Caco-2 (cell line): Measurements from ENCODE around the gene IL16. TPM values are rescaled to one million over a fixed set of nuclear protein-coding genes. Genes with fewer than 3 reads are reported as not detected.

Experiments
- BruUV-seq: library from RNA; stranded (reverse); fragments of 400-500 nt; replicated peaks from 2 replicates; lab custom pipeline; 2021; lab: Mats Ljungman, UMichigan
- CTCF ChIA-PET: fragments of 300-600 bp; sonication (Branson Sonifier 250); formaldehyde crosslinking; loops from one replicate; lab custom pipeline; 2022; ENCODE audit warnings: antibody characterized with exemption; lab: Charles Lee
- POLR2A ChIA-PET: fragments of 300-600 bp; sonication (Branson Sonifier 250); formaldehyde crosslinking; loops from one replicate; lab custom pipeline; 2022; ENCODE audit warnings: antibody characterized with exemption; lab: Charles Lee
- DNase-seq, 2 experiments: peaks; one replicate each; pipeline versions ENCODE4 v3.0.0 to v3.0.0-alpha.2; 2020 to 2022
- H3K27me3 ChIP-seq: replicated peaks from 2 replicates; pipeline ENCODE4 v1.6.0; 2011; ENCODE audit warnings: low read length; ENCODE audit not compliant: control insufficient read depth, insufficient read depth
- H3K36me3 ChIP-seq: 2 replicates; pipeline ENCODE4 v1.5.1; 2011; ENCODE audit warnings: low read length; ENCODE audit not compliant: control insufficient read depth, insufficient read depth
- H3K4me1 ChIP-seq: fragments of 250-450 bp; sonication (Bioruptor Pico); 2 replicates; pipeline ENCODE4 v1.5.1; 2020; ENCODE audit warnings: mild to moderate bottlenecking
- H3K4me3 ChIP-seq: 2 replicates; pipeline ENCODE4 v1.5.1; 2011; ENCODE audit warnings: low read depth, mild to moderate bottlenecking, control low read depth, low read length
- H3K9me3 ChIP-seq: fragments of 250-450 bp; sonication (Bioruptor Pico); 2 replicates; pipeline ENCODE4 v1.5.1; 2020; ENCODE audit warnings: mild to moderate bottlenecking, moderate library complexity
- H3K27ac Mint-ChIP-seq: one replicate; pipeline ENCODE4 v1.8.0; 2022; ENCODE audit warnings: mixed read lengths; ENCODE audit not compliant: unreplicated experiment
- H3K27me3 Mint-ChIP-seq: one replicate; pipeline ENCODE4 v1.8.0; 2022; ENCODE audit warnings: mixed read lengths; ENCODE audit not compliant: insufficient read depth, unreplicated experiment
- H3K36me3 Mint-ChIP-seq: one replicate; pipeline ENCODE4 v1.8.0; 2022; ENCODE audit warnings: mild to moderate bottlenecking, mixed read lengths; ENCODE audit not compliant: insufficient read depth, unreplicated experiment
- H3K4me1 Mint-ChIP-seq: one replicate; pipeline ENCODE4 v1.8.0; 2022; ENCODE audit warnings: low read depth, mixed read lengths; ENCODE audit not compliant: unreplicated experiment
- H3K4me3 Mint-ChIP-seq: one replicate; pipeline ENCODE4 v1.8.0; 2022; ENCODE audit warnings: mild to moderate bottlenecking, moderate library complexity, mixed read lengths; ENCODE audit not compliant: unreplicated experiment
- H3K9me3 Mint-ChIP-seq: one replicate; pipeline ENCODE4 v1.8.0; 2022; ENCODE audit warnings: mixed read lengths; ENCODE audit not compliant: unreplicated experiment
- CTCF ChIP-seq, 2 experiments: fragments of 200-600 bp in 1 of 2; IDR thresholded peaks; 1 replicate in 1 of 2; 2 replicates in 1 of 2; pipeline versions ENCODE4 v1.5.1 to v1.8.0; 2011 to 2022; ENCODE audit warnings: antibody characterized with exemption in 1 of 2, control low read depth in 1 of 2, inconsistent platforms in 1 of 2, low read depth in 1 of 2, low read length in 1 of 2, mild to moderate bottlenecking in 1 of 2, moderate library complexity in 1 of 2; ENCODE audit not compliant: insufficient read depth in 1 of 2, severe bottlenecking in 1 of 2, unreplicated experiment in 1 of 2
- intact Hi-C: fragments of 100-400 bp; cut with micrococcal nuclease; formaldehyde crosslinking; loops from one replicate; pipeline ENCODE4 v1.10.0; 2022; ENCODE audit not compliant: unreplicated experiment
- total RNA-seq: library from RNA; stranded (reverse); gene quantifications from 2 replicates; pipeline ENCODE4 v1.2.3, GENCODE V29; 2022

The IL16 gene
- total RNA-seq, 1 experiment from 2014 or later = not detected

DNA sequence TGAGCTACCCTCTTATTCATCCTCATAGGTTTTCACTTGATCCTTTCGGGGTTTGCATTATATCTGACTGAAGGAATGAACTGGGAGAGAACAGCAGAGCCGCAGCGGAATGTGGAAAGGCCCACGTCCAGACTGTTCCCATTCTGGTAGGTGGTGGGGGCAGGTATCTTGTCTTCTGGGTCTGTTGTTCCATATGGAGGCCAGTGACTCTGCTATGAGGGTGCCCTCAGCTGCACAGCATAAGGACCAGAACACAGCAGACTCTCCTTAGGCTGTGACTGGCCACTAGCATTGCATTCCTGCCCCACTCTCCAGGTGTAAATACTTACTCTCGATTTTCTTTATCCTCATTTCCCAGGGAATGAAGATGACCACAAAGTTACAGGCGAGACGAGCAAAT, 165.2 kb downstream of the IL16 start:
- no peaks in the 10 kb centered on the region for H3K9me3 Mint-ChIP-seq
- H3K9me3 ChIP-seq = no peaks in the 10 kb centered on the region
- peaks cover 2% of the 10 kb centered on the region for H3K27me3 Mint-ChIP-seq
- no peaks in the 10 kb centered on the region for H3K4me1 ChIP-seq
- no peaks in the 10 kb centered on the region for H3K4me1 Mint-ChIP-seq
- intact Hi-C loops = no loop called here
- H3K36me3 Mint-ChIP-seq = no peaks in the 10 kb centered on the region
- no peaks in the 10 kb centered on the region for H3K27me3 ChIP-seq
- H3K27ac Mint-ChIP-seq = no peak overlapping the region
- H3K36me3 ChIP-seq = no peaks in the 10 kb centered on the region
- POLR2A ChIA-PET = no interaction called here
- no TSS peak for BruUV-seq
- no peak overlapping the region for H3K4me3 Mint-ChIP-seq
- no peak overlapping the region for H3K4me3 ChIP-seq
- no peak for DNase-seq
- CTCF ChIA-PET = no interaction called here
- TF ChIP-seq CTCF (IDR thresholded peaks at IDR 0.05; ENCODE audit: insufficient read depth in 1 of 2, low read depth in 1 of 2, low read length in 1 of 2, severe bottlenecking in 1 of 2, unreplicated experiment in 1 of 2) = no peak

GRCh38 chr15:81362790-81363189, 166.1 kb downstream of the IL16 start:
- ChIA-PET POLR2A (no interaction called here), CTCF (interaction anchor here (0.6 kb wide), 1 partner anchor 88 kb away, joined by 3 read pairs; no protein-coding TSS in a partner anchor)
- BruUV-seq = no TSS peak
- Histone ChIP-seq H3K27me3 (no peaks in the 10 kb centered on the region), H3K4me3 (no peak overlapping the region), H3K4me1 (no peaks in the 10 kb centered on the region), H3K9me3 (no peaks in the 10 kb centered on the region), H3K36me3 (no peaks in the 10 kb centered on the region)
- Mint-ChIP-seq H3K4me3 (no peak overlapping the region), H3K27me3 (peaks cover 2% of the 10 kb centered on the region), H3K36me3 (no peaks in the 10 kb centered on the region), H3K9me3 (no peaks in the 10 kb centered on the region), H3K4me1 (no peaks in the 10 kb centered on the region), H3K27ac (no peak overlapping the region)
- no peak for DNase-seq
- TF ChIP-seq CTCF (IDR thresholded peaks at IDR 0.05; ENCODE audit: insufficient read depth in 1 of 2, low read depth in 1 of 2, low read length in 1 of 2, severe bottlenecking in 1 of 2, unreplicated experiment in 1 of 2) = no peak
- intact Hi-C loops = no loop called here

DNA sequence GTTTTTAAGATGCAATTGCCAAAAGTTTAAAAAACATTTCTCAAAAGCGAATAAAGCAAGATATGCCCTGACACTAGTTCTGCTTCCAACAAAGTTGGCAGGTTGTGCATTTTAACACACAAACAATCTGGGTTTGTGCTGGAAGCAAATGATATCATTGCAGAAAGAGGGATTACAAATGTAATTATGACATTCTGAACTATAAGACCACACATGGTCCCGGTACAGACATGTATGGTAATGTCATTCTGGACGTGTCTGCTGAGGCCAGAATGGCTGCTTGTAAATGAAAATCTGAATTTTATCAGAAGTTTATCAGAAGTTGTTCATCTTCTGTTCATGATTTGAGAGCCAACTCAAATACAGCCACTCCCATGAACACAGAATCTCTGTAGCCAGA, 166.6 kb downstream of the IL16 start:
- Histone ChIP-seq H3K4me1 (no peaks in the 10 kb centered on the region), H3K36me3 (no peaks in the 10 kb centered on the region), H3K27me3 (no peaks in the 10 kb centered on the region), H3K4me3 (no peak overlapping the region), H3K9me3 (no peaks in the 10 kb centered on the region)
- BruUV-seq = no TSS peak
- ChIA-PET POLR2A (no interaction called here), CTCF (no interaction called here)
- no peak for DNase-seq
- Mint-ChIP-seq H3K36me3 (no peaks in the 10 kb centered on the region), H3K9me3 (no peaks in the 10 kb centered on the region), H3K4me3 (no peak overlapping the region), H3K27me3 (peaks cover 2% of the 10 kb centered on the region), H3K4me1 (no peaks in the 10 kb centered on the region), H3K27ac (no peak overlapping the region)
- TF ChIP-seq CTCF (IDR thresholded peaks at IDR 0.05; ENCODE audit: insufficient read depth in 1 of 2, low read depth in 1 of 2, low read length in 1 of 2, severe bottlenecking in 1 of 2, unreplicated experiment in 1 of 2) = no peak
- intact Hi-C loops = no loop called here

Other genes with a start within 250 kb of the IL16 start
- 29.2 and 30.3 TPM in 2 replicates for gene MESD, start 207.1 kb upstream of the IL16 start, total RNA-seq
- 13.7 and 13.8 TPM in 2 replicates for gene TLNRD1, start 196.0 kb upstream of the IL16 start, total RNA-seq
- gene CFAP161, start 62.6 kb upstream of the IL16 start, total RNA-seq = not detected in 2 replicates
- 1.0 and 1.3 TPM in 2 replicates for gene STARD5, start 127.3 kb downstream of the IL16 start, total RNA-seq
- not detected in 2 replicates for gene TMC3, start 177.3 kb downstream of the IL16 start, total RNA-seq